Measurements from ENCODE around the gene NUMBL. TPM values are rescaled to one million over a fixed set of nuclear protein-coding genes. Genes with fewer than 3 reads are reported as not detected.
A peak's percentile ranks its signal among the peaks of the same experiment; 100 is the strongest.

The NUMBL gene
- total and polyA plus RNA-seq, 2 of the 13 experiments (the other 11 are each of a cell fraction or from before 2014, with no cell fraction given), result 0.49 to 2.3 TPM

- TF ChIP-seq ZNF496 (CRISPR knock-in tag; IDR thresholded peaks at IDR 0.05; ENCODE audit: insufficient replicate concordance) (no peak), ZNF879 (CRISPR knock-in tag; IDR thresholded peaks at IDR 0.05) (no peak)
Observed at GRCh38 chr19:40716482-40717324, 26.3 kb upstream of the NUMBL start, which contains the start of the genes COQ8B and ITPKC (continued).

DNA sequence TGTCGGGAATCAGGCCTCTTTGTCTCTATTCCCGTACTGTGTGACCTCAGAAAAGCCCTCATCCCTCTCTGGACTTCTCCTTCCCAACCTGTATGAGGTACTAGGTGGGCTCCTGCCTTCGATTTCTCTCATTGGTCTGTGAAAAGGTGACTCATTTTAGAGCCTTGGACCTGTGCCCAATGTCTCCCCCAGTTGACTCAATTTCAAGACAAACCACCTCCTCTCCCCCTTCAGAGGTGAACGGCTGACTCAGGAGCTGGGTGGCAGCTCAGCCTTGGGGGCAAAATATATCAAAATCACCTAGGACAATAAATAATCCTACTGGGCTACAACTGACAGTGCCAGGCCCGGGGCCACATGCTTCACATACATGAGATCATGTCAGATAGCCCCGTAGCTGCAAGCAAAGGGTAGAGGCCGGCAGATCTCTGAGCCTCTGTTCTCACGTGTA lies 25.6 kb upstream of the NUMBL start:
- DNase-seq (ENCODE audit: low spot score), result no peak
- no TSS peak for BruUV-seq (replicated peaks)
- H3K79me2 ChIP-seq (ENCODE audit: insufficient read depth, low read length), result peaks cover 38% of the 10 kb centered on the region
- TF ChIP-seq NR2C2 (CRISPR knock-in tag; IDR thresholded peaks at IDR 0.05; ENCODE audit: borderline replicate concordance) (no peak), PBX3 (CRISPR knock-in tag; IDR thresholded peaks at IDR 0.05; ENCODE audit: borderline replicate concordance) (no peak), DPF2 (CRISPR knock-in tag; IDR thresholded peaks at IDR 0.05; ENCODE audit: borderline replicate concordance, low read depth) (no peak), POLR2G (IDR thresholded peaks at IDR 0.05; ENCODE audit: low read depth, low read length) (no peak; the same call in 1 of the 2 replicates), HNRNPH1 (optimal IDR thresholded peaks at IDR 0.05; ENCODE audit: low read depth, low read length) (no peak), HDAC1 (CRISPR knock-in tag; IDR thresholded peaks at IDR 0.05) (peak; percentile 0; the same call in 1 of the 2 replicates), DBP (CRISPR knock-in tag; IDR thresholded peaks at IDR 0.05; ENCODE audit: not compliant biosample characterization) (no peak), HNRNPLL (IDR thresholded peaks at IDR 0.05; ENCODE audit: low read depth, low read length, poor library complexity, severe bottlenecking) (no peak), KDM5B (CRISPR knock-in tag; IDR thresholded peaks at IDR 0.05; ENCODE audit: borderline replicate concordance) (no peak), NFIB (CRISPR knock-in tag; IDR thresholded peaks at IDR 0.05; ENCODE audit: borderline replicate concordance) (0 out of 2 replicates have a peak, but pooled peaks have one; percentile 27), AGO1 (IDR thresholded peaks at IDR 0.05; ENCODE audit: low read depth, low read length, poor library complexity, severe bottlenecking) (no peak), ZFY (CRISPR knock-in tag; IDR thresholded peaks at IDR 0.05) (no peak)
- TF ChIP-seq, protein P1, sequence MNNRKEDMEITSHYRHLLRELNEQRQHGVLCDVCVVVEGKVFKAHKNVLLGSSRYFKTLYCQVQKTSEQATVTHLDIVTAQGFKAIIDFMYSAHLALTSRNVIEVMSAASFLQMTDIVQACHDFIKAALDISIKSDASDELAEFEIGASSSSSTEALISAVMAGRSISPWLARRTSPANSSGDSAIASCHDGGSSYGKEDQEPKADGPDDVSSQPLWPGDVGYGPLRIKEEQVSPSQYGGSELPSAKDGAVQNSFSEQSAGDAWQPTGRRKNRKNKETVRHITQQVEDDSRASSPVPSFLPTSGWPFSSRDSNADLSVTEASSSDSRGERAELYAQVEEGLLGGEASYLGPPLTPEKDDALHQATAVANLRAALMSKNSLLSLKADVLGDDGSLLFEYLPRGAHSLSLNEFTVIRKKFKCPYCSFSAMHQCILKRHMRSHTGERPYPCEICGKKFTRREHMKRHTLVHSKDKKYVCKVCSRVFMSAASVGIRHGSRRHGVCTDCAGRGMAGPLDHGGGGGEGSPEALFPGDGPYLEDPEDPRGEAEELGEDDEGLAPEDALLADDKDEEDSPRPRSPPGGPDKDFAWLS (CRISPR knock-in tag; IDR thresholded peaks at IDR 0.05; ENCODE audit: borderline replicate concordance), result no peak

More for the DNA sequence above, 25.6 kb upstream of the NUMBL start:
- Histone ChIP-seq H2AFZ (ENCODE audit: low read length) (no peak overlapping the region), H4K20me1 (ENCODE audit: insufficient read depth, low read length) (0 out of 2 replicates have a peak, but pooled peaks cover 4% of the 10 kb centered on the region), H3K4me1 (ENCODE audit: insufficient read depth, low read length) (peaks cover 37% of the 10 kb centered on the region), H3K36me3 (replicated peaks in 1 of 2; ENCODE audit: control insufficient read depth in 1 of 2, insufficient read depth in 2 of 2, low read length in 2 of 2) (no peaks in the 10 kb centered on the region), H3K27ac (ENCODE audit: extremely low read length, insufficient read depth, low read length) (peak overlapping the region; percentile 95), H3K4me3 (replicated peaks in 1 of 3; ENCODE audit: insufficient read depth in 1 of 3, low read depth in 2 of 3, low read length in 3 of 3) (peak overlapping the region; percentile 90 to 99 (median 92)), H3K9ac (ENCODE audit: insufficient read depth, low read depth, low read length) (peak overlapping the region; percentile 96), H3K9me3 (ENCODE audit: low read length) (no peaks in the 10 kb centered on the region), H3K27me3 (ENCODE audit: control insufficient read depth in 1 of 2, insufficient read depth in 2 of 2, low read length in 2 of 2) (no peaks in the 10 kb centered on the region; a peak in 1 of 5 replicates), H3K4me2 (ENCODE audit: low read depth, low read length) (peak overlapping the region; percentile 94)
- in situ Hi-C loops (cut with HindIII; ENCODE audit: extremely low pct_ligation_motif_present, low pct_unique_long_range_greater_than_20kb), result loop anchor here (5.0 kb wide), 1 partner anchor 36 kb away; the partner anchor contains the start of genes ACTMAP and SNRPA
- ATAC-seq (no peak), FAIRE-seq (peak; percentile 21)
- 1% methylated on average over 7 of the region's 8 CpGs for WGBS (ENCODE audit: low lambda C conversion rate)
- ChIA-PET POLR2A (interaction anchor here (1.4 to 2.4 kb wide), 6 partner anchors 34 to 83 kb away, joined by 4 to 30 read pairs (median 12); partner anchors contain the start of genes ACTMAP, EGLN2, RAB4B and SNRPA), CTCF (ENCODE audit: low intra/inter-chr PET ratio, low total read pairs) (no interaction called here)
- intact Hi-C loops (cut with micrococcal nuclease; ENCODE audit: unreplicated experiment), result loop anchor here (5.0 kb wide), 1 partner anchor 91 kb away; no protein-coding TSS in a partner anchor

All from HepG2 (cell line).